Astrocyte of the spinal cord (primary cell): ENCODE data around the gene GDPD2.

ENCODE experiments used
- DNase-seq: peaks from one replicate; pipeline ENCODE4 v3.0.0; 2011; ENCODE audit warnings: low read depth, low spot score
- H3K4me3 ChIP-seq: 2 replicates; pipeline ENCODE4 v1.5.1; 2011; ENCODE audit warnings: low read depth, mild to moderate bottlenecking, low read length, moderate library complexity
- CTCF ChIP-seq: IDR thresholded peaks from 2 replicates; pipeline ENCODE4 v1.5.1; 2012; ENCODE audit warnings: low read depth, mild to moderate bottlenecking, low read length, inconsistent platforms
- in situ Hi-C: cut with HindIII; loops from 2 replicates; pipeline ENCODE4 v1.10.0; 2017; ENCODE audit warnings: low sequenced_read_pairs

The GDPD2 gene

DNA sequence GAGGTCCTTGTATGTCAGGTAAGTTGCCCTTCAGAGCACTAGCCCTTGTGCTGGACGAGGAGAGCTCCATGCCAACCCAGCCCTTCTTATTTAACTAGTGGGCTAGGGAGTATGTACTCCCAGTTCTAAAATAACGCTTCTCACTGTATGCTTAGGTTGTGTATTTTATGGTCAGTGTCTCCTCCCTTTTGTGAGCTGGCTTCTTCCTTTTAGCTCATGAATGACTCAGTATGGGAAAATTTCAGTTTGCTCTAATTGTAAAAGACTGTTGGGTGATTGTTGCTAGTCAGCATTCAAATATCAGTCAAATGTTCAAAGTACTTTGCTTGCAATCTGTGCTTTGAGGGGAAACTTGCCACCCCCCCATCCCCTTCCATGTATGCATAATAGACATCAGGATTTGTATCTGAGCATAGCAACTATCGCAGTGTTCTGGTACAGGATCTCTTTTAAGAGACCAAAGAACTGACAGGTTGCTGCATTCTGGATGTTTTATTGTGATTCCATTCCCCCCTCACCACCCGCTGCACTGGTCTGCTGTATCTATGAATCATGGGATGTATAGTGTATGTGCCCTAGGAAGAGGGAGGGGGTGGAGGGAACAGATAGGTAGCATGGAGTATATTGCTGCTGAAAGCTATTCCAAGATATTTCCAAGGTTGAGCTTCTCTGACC is 56.3 kb downstream of the GDPD2 start:
- in situ Hi-C loops = no loop called here
- no peak overlapping the region for H3K4me3 ChIP-seq
- peak; percentile 83 for DNase-seq

DNA sequence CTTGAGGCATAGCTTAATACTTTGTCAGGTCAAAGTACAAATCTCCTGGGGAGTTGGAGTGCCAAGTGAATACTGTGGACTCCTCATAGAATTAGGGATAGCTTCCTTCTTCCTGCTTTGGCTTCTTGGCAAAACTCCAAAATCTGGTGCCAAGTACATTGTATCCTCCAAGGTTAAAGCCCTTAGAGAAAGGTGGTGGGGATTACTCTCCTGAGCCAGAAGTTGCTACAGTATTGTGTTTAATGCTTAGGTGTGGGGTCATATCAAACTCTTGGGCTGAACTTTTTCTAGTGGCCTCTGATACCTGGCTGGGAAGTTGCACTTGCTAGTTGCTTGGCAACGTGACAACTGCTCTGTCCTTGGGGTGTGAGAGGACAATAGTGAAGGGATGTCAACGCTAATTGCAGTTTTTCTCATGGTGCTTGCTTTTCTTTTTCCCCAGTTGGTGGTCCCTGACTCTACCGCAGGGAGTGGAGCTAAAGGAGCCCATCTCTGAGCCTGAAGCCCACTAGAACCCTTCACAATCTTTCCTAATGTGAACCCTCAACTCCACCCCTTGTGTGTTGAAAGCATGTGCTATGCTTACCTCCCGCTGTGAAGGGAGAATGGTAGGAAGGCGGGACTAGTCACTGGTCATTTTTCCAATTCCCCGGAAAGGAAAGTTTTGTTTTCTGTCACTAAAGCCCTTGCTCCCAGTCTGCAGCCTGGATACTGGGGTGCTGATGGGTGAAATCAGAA is 57.0 kb downstream of the GDPD2 start:
- DNase-seq = no peak
- no peak for TF ChIP-seq CTCF
- H3K4me3 ChIP-seq = no peak overlapping the region
- in situ Hi-C loops = no loop called here

More for the DNA sequence above, 56.3 kb downstream of the GDPD2 start:
- TF ChIP-seq CTCF = no peak

DNA sequence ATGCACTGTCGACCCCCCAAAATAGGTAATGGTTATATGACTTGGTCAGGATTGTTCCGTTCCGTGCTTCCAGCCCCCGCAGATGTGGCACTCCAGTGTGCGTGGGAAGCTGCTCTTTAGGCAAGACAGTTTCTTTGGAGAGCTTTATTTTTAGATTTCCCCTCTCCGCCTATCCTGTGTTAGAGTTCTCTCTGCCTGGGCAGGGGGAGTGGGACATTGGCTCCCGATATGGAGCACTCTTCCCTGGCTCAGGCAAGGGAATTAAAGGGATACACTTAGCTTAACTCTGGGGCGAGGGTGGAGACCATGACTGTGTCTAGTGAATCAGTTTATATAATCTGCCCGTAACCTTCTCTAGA is 57.5 kb downstream of the GDPD2 start:
- in situ Hi-C loops = no loop called here
- TF ChIP-seq CTCF = no peak
- DNase-seq = no peak
- H3K4me3 ChIP-seq = no peak overlapping the region

GRCh38 chrX:70481471-70482270 is 58.6 kb downstream of the GDPD2 start:
- in situ Hi-C loops = no loop called here
- no peak for TF ChIP-seq CTCF
- no peak for DNase-seq
- H3K4me3 ChIP-seq = no peak overlapping the region

DNA sequence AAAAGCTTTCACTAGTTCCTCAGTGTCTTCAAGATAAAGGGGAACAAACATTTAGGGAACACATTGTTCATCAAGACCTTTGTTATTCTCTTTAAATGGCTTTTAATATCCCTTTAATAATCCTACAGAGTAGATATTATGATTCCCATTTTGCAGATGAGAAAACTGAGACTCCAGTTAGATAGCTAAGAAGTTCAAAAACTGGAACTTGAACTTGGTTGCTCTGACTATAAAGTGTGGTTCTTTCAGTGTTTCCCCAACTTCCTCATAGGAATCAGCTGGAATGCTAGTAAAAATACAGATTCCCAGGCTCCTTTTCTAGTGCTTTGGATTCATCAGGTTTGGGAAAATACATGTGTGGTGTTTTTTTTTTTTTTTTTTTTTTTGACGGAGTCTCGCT is 59.2 kb downstream of the GDPD2 start:
- DNase-seq = no peak
- in situ Hi-C loops = no loop called here

More for the DNA sequence above, 59.2 kb downstream of the GDPD2 start:
- no peak for TF ChIP-seq CTCF
- H3K4me3 ChIP-seq = no peak overlapping the region
